Thyroid gland (tissue), 4 donors: ENCODE data around the gene NEURL4.

Experiments
- CTCF ChIP-seq, 6 experiments: fragments of 200-600 bp in 3 of 6; fragments of 450-650 bp in 3 of 6; sonication (generic) in 3 of 6; IDR thresholded peaks; one replicate each; pipeline ENCODE4 v1.5.1; 2016 to 2019; ENCODE audit warnings: antibody characterized with exemption in 6 of 6, mild to moderate bottlenecking in 2 of 6, inconsistent platforms in 1 of 6, moderate library complexity in 1 of 6
- POLR2A ChIP-seq, 2 donors: fragments of 450-650 bp; IDR thresholded peaks; one replicate each; pipeline ENCODE4 v1.6.1; 2017; ENCODE audit warnings: antibody characterized with exemption in 2 of 2, mild to moderate bottlenecking in 2 of 2, moderate library complexity in 1 of 2

- TF ChIP-seq POLR2A (IDR thresholded peaks at IDR 0.05) (no peak), CTCF (IDR thresholded peaks at IDR 0.05) (no peak)
Measured at GRCh38 chr17:7332111-7332510, 3.0 kb upstream of the NEURL4 start.
